PFSK-1 (cell line): ENCODE measurements around the gene EGFL6.

ENCODE experiments used
- FOXP2 ChIP-seq: optimal IDR thresholded peaks from 2 replicates; pipeline ENCODE3; 2011; ENCODE audit warnings: borderline replicate concordance, control low read depth, inconsistent platforms; ENCODE audit not compliant: insufficient read depth; ENCODE audit errors: extremely low read length, extremely low read depth
- POLR2AphosphoS5 ChIP-seq: IDR thresholded peaks from 2 replicates; pipeline ENCODE4 v1.6.1; 2012; ENCODE audit warnings: low read depth, mild to moderate bottlenecking, control low read depth, low read length, moderate library complexity
- SIN3A ChIP-seq: IDR thresholded peaks from 2 replicates; pipeline ENCODE4 v1.6.1; 2012; ENCODE audit warnings: mild to moderate bottlenecking, low read length, moderate library complexity, borderline replicate concordance; ENCODE audit not compliant: insufficient read depth
- TAF1 ChIP-seq: IDR thresholded peaks from 2 replicates; pipeline ENCODE4 v1.6.1; 2012; ENCODE audit warnings: low read length, control low read depth, borderline replicate concordance; ENCODE audit not compliant: insufficient read depth
- TF ChIP-seq, protein P1 (sequence below), 2 experiments: IDR thresholded peaks; 2 replicates each; pipeline versions ENCODE4 v1.6.1 to v1.8.0; 2011 to 2012; ENCODE audit warnings: low read depth in 2 of 2, low read length in 2 of 2, control low read depth in 1 of 2, inconsistent platforms in 1 of 2, mild to moderate bottlenecking in 1 of 2, moderate library complexity in 1 of 2; ENCODE audit not compliant: insufficient read depth in 1 of 2

Gene EGFL6

DNA sequence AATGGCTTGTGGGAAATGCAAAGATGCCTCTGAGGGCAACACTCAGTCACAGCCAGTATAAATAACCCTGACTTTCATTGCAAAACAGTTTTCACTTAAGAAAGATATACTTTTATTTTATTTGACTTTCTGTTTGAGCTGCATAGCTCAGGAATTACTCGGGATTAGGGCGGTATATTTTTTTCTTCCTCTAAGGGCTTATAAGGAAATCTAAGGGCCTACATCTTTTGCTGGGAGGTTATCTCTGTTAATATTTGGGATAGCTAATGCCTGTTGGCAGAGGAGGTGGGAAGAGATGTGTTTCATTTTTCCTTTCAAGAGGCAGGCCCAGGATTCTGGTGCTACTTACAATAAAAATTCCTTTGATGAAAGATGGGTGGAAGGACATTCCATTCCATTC, 28.8 kb upstream of the EGFL6 start:
- TF ChIP-seq, protein P1, sequence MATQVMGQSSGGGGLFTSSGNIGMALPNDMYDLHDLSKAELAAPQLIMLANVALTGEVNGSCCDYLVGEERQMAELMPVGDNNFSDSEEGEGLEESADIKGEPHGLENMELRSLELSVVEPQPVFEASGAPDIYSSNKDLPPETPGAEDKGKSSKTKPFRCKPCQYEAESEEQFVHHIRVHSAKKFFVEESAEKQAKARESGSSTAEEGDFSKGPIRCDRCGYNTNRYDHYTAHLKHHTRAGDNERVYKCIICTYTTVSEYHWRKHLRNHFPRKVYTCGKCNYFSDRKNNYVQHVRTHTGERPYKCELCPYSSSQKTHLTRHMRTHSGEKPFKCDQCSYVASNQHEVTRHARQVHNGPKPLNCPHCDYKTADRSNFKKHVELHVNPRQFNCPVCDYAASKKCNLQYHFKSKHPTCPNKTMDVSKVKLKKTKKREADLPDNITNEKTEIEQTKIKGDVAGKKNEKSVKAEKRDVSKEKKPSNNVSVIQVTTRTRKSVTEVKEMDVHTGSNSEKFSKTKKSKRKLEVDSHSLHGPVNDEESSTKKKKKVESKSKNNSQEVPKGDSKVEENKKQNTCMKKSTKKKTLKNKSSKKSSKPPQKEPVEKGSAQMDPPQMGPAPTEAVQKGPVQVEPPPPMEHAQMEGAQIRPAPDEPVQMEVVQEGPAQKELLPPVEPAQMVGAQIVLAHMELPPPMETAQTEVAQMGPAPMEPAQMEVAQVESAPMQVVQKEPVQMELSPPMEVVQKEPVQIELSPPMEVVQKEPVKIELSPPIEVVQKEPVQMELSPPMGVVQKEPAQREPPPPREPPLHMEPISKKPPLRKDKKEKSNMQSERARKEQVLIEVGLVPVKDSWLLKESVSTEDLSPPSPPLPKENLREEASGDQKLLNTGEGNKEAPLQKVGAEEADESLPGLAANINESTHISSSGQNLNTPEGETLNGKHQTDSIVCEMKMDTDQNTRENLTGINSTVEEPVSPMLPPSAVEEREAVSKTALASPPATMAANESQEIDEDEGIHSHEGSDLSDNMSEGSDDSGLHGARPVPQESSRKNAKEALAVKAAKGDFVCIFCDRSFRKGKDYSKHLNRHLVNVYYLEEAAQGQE (IDR thresholded peaks at IDR 0.05; ENCODE audit: insufficient read depth in 1 of 2, low read depth in 2 of 2, low read length in 2 of 2): no peak
- TF ChIP-seq TAF1 (no peak), SIN3A (no peak), FOXP2 (no peak), POLR2AphosphoS5 (no peak)

DNA sequence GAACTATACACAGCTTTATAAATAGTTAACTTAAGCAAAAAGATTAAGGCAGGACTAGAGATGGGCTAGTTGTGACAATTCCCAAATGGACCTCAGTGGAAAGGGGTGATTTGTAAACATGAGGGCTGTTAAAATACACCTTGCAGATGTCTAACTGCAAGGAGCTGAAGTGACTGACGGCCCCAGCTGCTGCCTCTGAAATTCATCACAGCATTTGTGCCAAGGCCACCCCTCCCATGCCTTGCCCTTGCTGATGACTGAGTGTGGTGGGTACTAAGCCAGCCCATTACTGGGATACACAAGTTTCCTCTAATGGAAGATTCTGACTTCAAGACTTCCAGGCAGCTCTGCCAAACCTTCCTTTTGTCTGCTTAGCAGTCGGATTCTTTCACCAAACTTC, 23.7 kb upstream of the EGFL6 start:
- TF ChIP-seq FOXP2 (no peak), SIN3A (no peak), POLR2AphosphoS5 (no peak), TAF1 (no peak)
- TF ChIP-seq, protein P1 (IDR thresholded peaks at IDR 0.05; ENCODE audit: insufficient read depth in 1 of 2, low read depth in 2 of 2, low read length in 2 of 2): no peak

DNA sequence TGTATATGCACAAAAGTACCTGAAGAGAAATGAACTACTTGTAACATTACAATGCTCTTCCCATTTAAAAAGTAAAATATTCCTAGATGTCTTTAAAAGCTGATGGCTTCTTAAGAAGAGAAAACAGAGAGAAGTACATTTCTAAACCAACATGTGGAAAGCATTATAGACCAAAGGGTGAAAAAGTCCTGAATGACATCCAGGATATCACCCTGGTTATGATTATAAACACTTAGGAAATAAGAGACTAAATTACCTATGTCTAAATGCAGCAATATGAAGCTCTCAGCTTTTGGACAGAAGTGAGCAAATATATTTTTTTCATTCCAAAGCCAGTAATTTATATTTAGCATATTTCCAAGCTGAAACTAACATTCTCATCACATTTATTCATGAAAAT, 21.7 kb upstream of the EGFL6 start:
- TF ChIP-seq SIN3A: no peak
- TF ChIP-seq FOXP2: no peak
- no peak for TF ChIP-seq POLR2AphosphoS5
- TF ChIP-seq, protein P1 (IDR thresholded peaks at IDR 0.05; ENCODE audit: insufficient read depth in 1 of 2, low read depth in 2 of 2, low read length in 2 of 2): no peak
- no peak for TF ChIP-seq TAF1

DNA sequence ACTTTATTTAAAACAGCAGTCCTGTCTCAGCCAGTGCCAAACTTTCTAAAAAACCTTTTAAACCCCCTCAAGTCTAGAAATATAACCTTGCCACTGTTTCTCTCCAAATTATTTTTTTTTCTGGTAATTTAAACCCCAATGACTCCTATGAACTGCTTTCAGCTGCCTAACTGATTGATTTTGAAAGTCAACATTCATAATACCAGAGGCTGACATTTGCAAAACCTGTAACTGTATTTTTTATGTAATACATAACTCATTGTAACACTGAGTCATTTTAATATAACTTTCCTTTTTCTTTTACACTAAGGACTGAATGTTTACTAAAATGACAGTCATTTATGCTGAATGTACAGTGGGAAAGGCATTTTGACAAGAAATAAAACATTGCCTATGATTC, 19.1 kb upstream of the EGFL6 start:
- no peak for TF ChIP-seq SIN3A
- TF ChIP-seq POLR2AphosphoS5: no peak
- TF ChIP-seq TAF1: no peak
- TF ChIP-seq, protein P1 (IDR thresholded peaks at IDR 0.05; ENCODE audit: insufficient read depth in 1 of 2, low read depth in 2 of 2, low read length in 2 of 2): no peak
- TF ChIP-seq FOXP2: no peak

DNA sequence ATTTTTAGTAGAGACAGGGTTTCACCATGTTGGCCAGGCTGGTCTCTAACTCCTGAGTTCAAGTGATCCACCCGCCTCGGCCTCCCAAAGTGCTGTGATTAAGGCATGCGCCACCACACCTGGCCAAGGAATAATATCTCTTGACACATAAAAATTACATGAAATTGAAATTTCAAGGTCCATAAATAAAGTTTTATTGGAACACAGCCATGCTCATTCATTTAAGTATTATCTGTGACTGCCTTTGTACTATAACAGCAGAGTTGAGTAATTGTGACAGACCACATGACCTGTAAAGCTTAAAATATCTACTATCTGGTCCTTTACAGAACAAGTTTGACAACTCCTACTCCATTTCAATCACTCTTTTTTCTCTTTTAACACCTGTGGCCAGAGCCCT, 17.8 kb upstream of the EGFL6 start:
- TF ChIP-seq FOXP2 (no peak), TAF1 (no peak), POLR2AphosphoS5 (no peak), SIN3A (no peak)
- TF ChIP-seq, protein P1 (IDR thresholded peaks at IDR 0.05; ENCODE audit: insufficient read depth in 1 of 2, low read depth in 2 of 2, low read length in 2 of 2): no peak
